NB4 (cell line): ENCODE data around the gene SLC30A5.
"Not testable (repeated sequence)": the region's sequence is repeated elsewhere in the genome, so short reads cannot be mapped to it uniquely, and the experiment has no call there.

Experiments
- DNase-seq: peaks from one replicate; pipeline ENCODE4 v3.0.0; 2010; ENCODE audit warnings: low read depth
- H3K4me3 ChIP-seq: one replicate; pipeline ENCODE4 v1.5.1; 2011; ENCODE audit warnings: mild to moderate bottlenecking, low read depth, low read length, moderate library complexity
- CTCF ChIP-seq: IDR thresholded peaks from one replicate; pipeline ENCODE4 v1.5.1; 2012; ENCODE audit warnings: low read depth, low read length
- MAX ChIP-seq: IDR thresholded peaks from 2 replicates; pipeline ENCODE4 v1.6.1; 2011; ENCODE audit warnings: low read depth, low read length
- MYC ChIP-seq: IDR thresholded peaks from 2 replicates; pipeline ENCODE4 v1.6.1; 2011; ENCODE audit warnings: low read depth, low read length
- POLR2A ChIP-seq: IDR thresholded peaks from 2 replicates; pipeline ENCODE4 v1.6.1; 2011; ENCODE audit warnings: mild to moderate bottlenecking; ENCODE audit not compliant: insufficient read length; ENCODE audit errors: extremely low read depth

The SLC30A5 gene

GRCh38 chr5:69138766-69139165 lies 45.0 kb downstream of the SLC30A5 start:
- TF ChIP-seq POLR2A, result no peak
- TF ChIP-seq MAX, result no peak
- no peak for DNase-seq
- no peak overlapping the region for H3K4me3 ChIP-seq

GRCh38 chr5:69140239-69140638 lies 46.4 kb downstream of the SLC30A5 start:
- not testable (repeated sequence) for DNase-seq, H3K4me3 ChIP-seq

GRCh38 chr5:69140827-69141226 lies 47.0 kb downstream of the SLC30A5 start:
- no peak overlapping the region for H3K4me3 ChIP-seq
- TF ChIP-seq MYC (no peak), CTCF (no peak), POLR2A (no peak), MAX (no peak)
- no peak for DNase-seq

- DNase-seq, result not testable (repeated sequence)
These were observed 54.8 kb downstream of the SLC30A5 start for GRCh38 chr5:69148576-69148975.

GRCh38 chr5:69148981-69149675 lies 55.3 kb downstream of the SLC30A5 start:
- no peak overlapping the region for H3K4me3 ChIP-seq
- TF ChIP-seq MAX (no peak), CTCF (no peak)
- DNase-seq, result no peak

More at GRCh38 chr5:69148576-69148975, 54.8 kb downstream of the SLC30A5 start:
- not testable (repeated sequence) for H3K4me3 ChIP-seq

GRCh38 chr5:69149676-69150010 lies 55.8 kb downstream of the SLC30A5 start:
- no peak for TF ChIP-seq POLR2A
- no peak for TF ChIP-seq MYC
- no peak for TF ChIP-seq MAX
- TF ChIP-seq CTCF, result no peak
- H3K4me3 ChIP-seq, result no peak overlapping the region
- no peak for DNase-seq

- peak; percentile 62 for DNase-seq
- TF ChIP-seq MYC, result no peak
- no peak for TF ChIP-seq POLR2A
- no peak for TF ChIP-seq CTCF
- no peak for TF ChIP-seq MAX
- no peak overlapping the region for H3K4me3 ChIP-seq
These were observed 58.9 kb downstream of the SLC30A5 start for GRCh38 chr5:69152731-69153130.

- TF ChIP-seq POLR2A, result no peak
- no peak for TF ChIP-seq MAX
- TF ChIP-seq MYC, result no peak
- TF ChIP-seq CTCF, result no peak
- no peak for DNase-seq
These were observed 62.6 kb downstream of the SLC30A5 start for GRCh38 chr5:69156456-69156855.

More at GRCh38 chr5:69156456-69156855, 62.6 kb downstream of the SLC30A5 start:
- no peak overlapping the region for H3K4me3 ChIP-seq
